Effector memory CD8-positive, alpha-beta T cell (primary cell): ENCODE measurements around the gene KCNAB1.

Source experiments
- ATAC-seq: fragments of 150-1000 bp; cut with Tn5 transposase; replicated peaks from 2 replicates; pipeline ENCODE4 v1.10.0; 2021; ENCODE audit warnings: mild to moderate bottlenecking, moderate library complexity
- DNase-seq, 3 experiments: peaks; one replicate each; pipeline ENCODE4 v3.0.0; 2021
- H3K27ac Mint-ChIP-seq, 2 donors: one replicate each; pipeline ENCODE4 v1.8.0; 2022; ENCODE audit warnings: mild to moderate bottlenecking in 2 of 2, mixed read lengths in 2 of 2, moderate library complexity in 2 of 2
- H3K27me3 Mint-ChIP-seq, 2 donors: one replicate each; pipeline ENCODE4 v1.8.0; 2022; ENCODE audit warnings: mixed read lengths in 2 of 2
- H3K36me3 Mint-ChIP-seq: one replicate; pipeline ENCODE4 v1.8.0; 2022; ENCODE audit warnings: mild to moderate bottlenecking, moderate library complexity, mixed read lengths; ENCODE audit not compliant: insufficient read depth
- H3K4me1 Mint-ChIP-seq, 2 donors: one replicate each; pipeline ENCODE4 v1.8.0; 2022; ENCODE audit warnings: low read depth in 2 of 2, mixed read lengths in 2 of 2
- H3K4me3 Mint-ChIP-seq, 2 donors: one replicate each; pipeline ENCODE4 v1.8.0; 2022; ENCODE audit warnings: mild to moderate bottlenecking in 2 of 2, mixed read lengths in 2 of 2, moderate library complexity in 2 of 2
- H3K9me3 Mint-ChIP-seq, 2 donors: one replicate each; pipeline ENCODE4 v1.8.0; 2022; ENCODE audit warnings: mixed read lengths in 2 of 2

The KCNAB1 gene

DNA sequence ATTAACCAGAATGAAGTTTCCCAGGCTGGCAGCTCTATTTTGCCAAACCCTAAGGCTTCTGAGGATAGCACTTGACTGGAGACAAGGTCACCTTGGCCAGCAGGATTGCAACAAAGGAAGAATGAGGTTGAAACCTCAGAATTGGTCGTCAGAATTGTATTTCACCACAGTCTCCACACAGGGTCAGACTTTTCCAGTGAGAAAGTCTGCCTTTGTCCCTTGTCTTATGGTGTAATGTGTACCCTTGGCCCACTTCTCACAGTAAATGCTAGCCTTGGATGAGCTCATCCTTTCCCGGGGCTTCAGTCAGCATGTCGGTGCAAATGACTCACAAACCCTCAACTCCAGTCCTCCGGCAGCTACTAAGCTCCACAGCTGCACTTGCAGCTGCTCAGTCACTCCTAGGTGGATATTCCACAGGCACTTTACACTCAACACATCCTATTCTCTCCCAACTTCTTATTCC lies 414.8 kb downstream of the KCNAB1 start:
- H3K27ac Mint-ChIP-seq: no peak overlapping the region
- H3K4me3 Mint-ChIP-seq: no peak overlapping the region
- no peak for DNase-seq
- ATAC-seq: no peak
- no peaks in the 10 kb centered on the region for H3K9me3 Mint-ChIP-seq
- H3K4me1 Mint-ChIP-seq: peaks cover 0 to 2% of the 10 kb centered on the region in 2 donors
- peaks cover 26% of the 10 kb centered on the region for H3K36me3 Mint-ChIP-seq
- H3K27me3 Mint-ChIP-seq: no peaks in the 10 kb centered on the region

DNA sequence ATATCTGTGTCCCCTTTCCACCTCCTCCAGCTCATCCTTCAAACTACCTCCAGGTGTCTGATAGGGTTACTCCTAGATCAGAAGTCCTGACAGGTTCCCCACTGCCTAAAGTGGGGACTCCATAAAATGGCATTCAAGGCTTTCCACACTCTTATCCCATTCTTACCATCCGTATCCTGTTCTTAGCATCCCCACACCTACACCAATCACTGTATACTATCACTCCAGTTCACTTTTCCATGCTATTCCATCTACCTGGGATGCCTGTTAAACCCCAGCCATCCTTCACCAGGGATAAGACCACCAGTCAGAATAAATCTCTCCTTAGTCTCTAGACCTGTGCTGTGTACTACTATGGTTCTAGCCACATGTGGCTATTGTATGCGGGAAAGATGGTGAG lies 415.4 kb downstream of the KCNAB1 start:
- DNase-seq (no peak), ATAC-seq (no peak)
- Mint-ChIP-seq H3K27me3 (no peaks in the 10 kb centered on the region), H3K36me3 (peaks cover 29% of the 10 kb centered on the region), H3K9me3 (no peaks in the 10 kb centered on the region), H3K27ac (no peak overlapping the region), H3K4me1 (peaks cover 0 to 2% of the 10 kb centered on the region in 2 donors), H3K4me3 (no peak overlapping the region)

DNA sequence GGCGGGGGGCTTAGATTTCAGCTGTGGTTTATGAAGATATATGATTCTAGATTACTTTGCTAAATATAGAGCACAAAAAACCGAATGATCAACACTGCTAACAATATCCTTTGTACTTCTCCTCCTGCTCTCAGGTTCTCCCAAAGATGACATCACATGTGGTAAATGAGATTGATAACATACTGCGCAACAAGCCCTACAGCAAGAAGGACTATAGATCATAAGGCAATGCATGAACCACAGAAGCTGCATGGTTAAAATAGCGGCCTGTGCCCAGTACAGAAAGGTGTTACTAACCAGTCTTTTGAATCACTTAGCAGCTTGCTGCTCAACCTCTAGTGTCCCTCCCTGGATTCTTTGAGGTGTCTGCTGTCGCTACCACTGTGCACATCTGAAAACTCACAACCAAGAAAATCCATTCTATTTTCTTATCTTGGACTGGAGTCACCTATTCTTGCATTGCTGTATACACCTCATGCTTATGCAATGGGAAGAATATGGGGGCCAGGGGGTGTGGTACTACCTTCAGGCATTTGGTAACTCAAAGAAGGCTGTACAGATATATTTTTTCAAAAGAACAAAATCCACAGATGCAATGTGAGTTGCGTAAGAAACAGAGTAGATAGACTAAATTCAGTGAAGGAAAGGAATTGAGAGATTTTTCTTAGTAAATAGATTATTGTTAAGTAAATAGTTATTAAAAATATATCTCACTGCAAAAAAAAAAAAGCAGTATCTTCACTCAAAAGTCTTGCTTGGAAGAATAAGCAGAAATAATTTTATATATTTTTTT lies 416.3 kb downstream of the KCNAB1 start:
- Mint-ChIP-seq H3K4me1 (peaks cover 0 to 2% of the 10 kb centered on the region in 2 donors), H3K27ac (no peak overlapping the region), H3K4me3 (no peak overlapping the region), H3K9me3 (no peaks in the 10 kb centered on the region), H3K27me3 (no peaks in the 10 kb centered on the region), H3K36me3 (peaks cover 37% of the 10 kb centered on the region)
- no peak for DNase-seq
- ATAC-seq: no peak

DNA sequence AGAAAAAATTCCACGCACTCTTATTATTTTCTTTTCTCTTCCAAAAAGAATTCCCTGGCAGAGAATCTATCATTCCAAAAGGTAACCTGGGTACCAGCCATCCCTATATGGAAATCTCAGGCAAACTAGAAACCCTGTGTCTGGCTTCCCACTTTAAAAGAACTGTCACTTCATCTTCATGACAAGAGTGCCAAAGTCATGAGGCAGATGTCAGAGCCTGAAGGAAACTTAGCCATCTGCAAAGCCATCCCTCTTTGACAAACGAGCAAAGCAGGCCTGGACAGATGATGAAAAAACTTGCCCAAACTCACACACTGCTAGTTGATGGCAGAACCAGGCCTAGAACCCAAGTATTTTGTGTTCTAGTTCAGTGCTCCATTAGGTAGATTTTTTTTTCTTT lies 418.7 kb downstream of the KCNAB1 start:
- no peak for ATAC-seq
- no peak for DNase-seq
- Mint-ChIP-seq H3K4me1 (peaks cover 0 to 3% of the 10 kb centered on the region in 2 donors), H3K36me3 (peaks cover 57% of the 10 kb centered on the region), H3K27me3 (no peaks in the 10 kb centered on the region), H3K9me3 (no peaks in the 10 kb centered on the region), H3K4me3 (no peak overlapping the region), H3K27ac (peak overlapping the region in 1 of 2 donors; percentile 53)

DNA sequence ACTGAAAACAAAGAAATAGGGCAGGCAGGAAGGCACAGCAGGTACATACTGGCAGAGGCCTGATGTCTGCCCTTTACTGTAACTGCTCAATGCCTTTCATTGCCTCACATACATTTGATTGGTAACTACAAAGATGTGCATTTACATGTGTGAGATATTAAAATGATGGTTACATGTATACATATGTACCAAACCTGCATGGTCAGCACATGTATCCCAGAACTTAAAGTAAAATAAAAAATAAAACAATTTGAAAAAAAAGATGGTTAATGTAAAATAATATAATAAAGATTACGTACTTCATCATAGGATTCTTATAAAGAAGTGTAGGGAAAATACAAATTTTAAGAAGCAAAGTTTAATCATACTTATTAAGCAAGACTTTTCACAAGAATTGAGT lies 419.4 kb downstream of the KCNAB1 start:
- no peak overlapping the region for H3K4me3 Mint-ChIP-seq
- peak overlapping the region in 1 of 2 donors; percentile 53 for H3K27ac Mint-ChIP-seq
- H3K36me3 Mint-ChIP-seq: peaks cover 63% of the 10 kb centered on the region
- ATAC-seq (no peak), DNase-seq (no peak)
- no peaks in the 10 kb centered on the region for H3K9me3 Mint-ChIP-seq
- no peaks in the 10 kb centered on the region for H3K27me3 Mint-ChIP-seq
- H3K4me1 Mint-ChIP-seq: peaks cover 0 to 6% of the 10 kb centered on the region in 2 donors

DNA sequence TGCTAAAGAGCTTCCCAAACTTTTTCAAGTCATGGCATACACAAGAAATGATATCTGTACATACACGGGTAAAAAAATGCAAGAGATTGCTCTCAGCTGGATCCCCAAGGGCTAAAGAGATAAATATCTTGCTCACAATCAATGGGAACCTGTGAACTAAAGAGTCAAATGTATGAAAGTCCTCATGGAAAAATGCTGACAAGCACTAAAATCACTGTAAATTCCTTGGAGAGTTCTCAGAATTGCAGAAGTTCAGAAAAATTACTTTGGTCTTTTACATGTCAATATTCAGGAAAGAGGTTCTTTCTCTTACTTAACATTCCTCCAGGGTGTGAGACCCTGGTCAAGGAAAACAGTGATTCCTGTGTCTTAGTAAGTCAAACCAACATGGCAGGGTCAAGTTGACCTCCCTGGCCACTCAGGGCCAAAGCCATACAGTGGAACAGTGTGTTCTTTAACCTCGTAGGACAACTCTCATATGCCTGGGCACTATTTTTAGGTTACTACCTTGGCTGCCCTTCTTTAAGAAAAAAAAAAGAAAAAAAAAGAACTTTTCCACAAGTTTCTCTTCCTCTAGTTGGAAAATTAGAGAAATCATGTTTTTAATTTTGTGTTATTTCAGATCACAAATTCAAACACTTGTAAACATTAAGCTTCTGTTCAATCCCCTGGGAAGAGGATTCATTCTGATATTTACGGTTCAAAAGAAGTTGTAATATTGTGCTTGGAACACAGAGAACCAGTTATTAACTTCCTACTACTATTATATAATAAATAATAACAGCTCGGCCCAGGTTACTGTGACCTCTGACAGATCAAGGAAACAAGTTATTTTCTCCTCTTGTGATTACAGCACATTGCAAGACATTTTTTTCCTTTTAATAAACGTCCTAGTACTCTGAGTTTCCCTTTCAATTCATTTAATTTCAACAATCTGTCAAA lies 422.0 kb downstream of the KCNAB1 start:
- Mint-ChIP-seq H3K27me3 (no peaks in the 10 kb centered on the region), H3K27ac (peak overlapping the region in 1 of 2 donors; percentile 14), H3K4me3 (no peak overlapping the region), H3K9me3 (no peaks in the 10 kb centered on the region), H3K4me1 (peaks cover 8 to 18% of the 10 kb centered on the region in 2 donors), H3K36me3 (peaks cover 79% of the 10 kb centered on the region)
- DNase-seq (no peak), ATAC-seq (no peak)

DNA sequence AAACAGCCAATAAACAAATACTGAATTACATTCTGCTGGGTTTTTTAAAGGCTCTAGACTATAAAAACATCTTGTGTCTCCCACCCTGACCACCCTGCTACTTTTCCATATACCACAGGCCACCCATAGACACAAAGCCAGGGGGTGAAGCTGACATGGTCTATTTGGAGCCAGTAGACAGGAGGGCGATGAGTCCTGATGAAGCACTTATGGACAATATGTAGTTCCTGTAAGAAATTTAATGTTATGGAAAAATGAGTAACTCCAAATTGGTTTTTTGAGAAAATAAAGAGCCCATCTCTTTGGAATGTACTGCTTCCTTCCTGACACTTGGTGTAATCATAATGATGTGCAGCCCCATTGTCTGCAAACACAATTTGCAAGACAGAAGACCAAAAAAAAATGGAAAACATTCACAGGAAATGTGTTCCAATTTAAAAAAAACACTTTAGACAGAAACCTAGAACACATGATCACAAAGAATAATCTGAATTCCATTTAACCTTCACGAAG lies 422.7 kb downstream of the KCNAB1 start:
- no peak for DNase-seq
- Mint-ChIP-seq H3K4me3 (no peak overlapping the region), H3K9me3 (no peaks in the 10 kb centered on the region), H3K36me3 (peaks cover 82% of the 10 kb centered on the region), H3K27ac (peak overlapping the region; percentile 14 to 55), H3K4me1 (peaks cover 8 to 18% of the 10 kb centered on the region in 2 donors), H3K27me3 (no peaks in the 10 kb centered on the region)
- no peak for ATAC-seq

DNA sequence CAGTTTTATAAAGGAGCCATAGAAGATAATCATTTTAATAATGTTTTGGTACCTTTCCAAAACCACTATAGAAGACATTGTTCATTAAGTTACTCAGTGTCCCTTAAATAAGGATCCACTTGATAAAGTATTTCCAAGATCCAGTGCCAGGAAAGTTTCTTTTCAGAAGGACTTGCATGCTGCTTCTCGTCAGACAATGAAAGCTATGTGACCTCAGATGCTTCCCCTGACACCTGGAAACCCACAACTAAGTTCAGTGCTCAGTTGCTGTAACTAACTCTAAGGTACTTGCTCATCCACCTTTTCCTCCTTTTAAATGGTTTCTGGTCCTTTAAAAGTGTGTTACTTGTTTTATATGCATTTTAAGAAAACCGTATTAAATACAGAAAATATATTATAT lies 427.3 kb downstream of the KCNAB1 start:
- DNase-seq: no peak
- Mint-ChIP-seq H3K27ac (peak overlapping the region; percentile 17 to 65), H3K27me3 (no peaks in the 10 kb centered on the region), H3K36me3 (peaks cover 82% of the 10 kb centered on the region), H3K4me1 (peaks cover 26 to 51% of the 10 kb centered on the region in 2 donors), H3K9me3 (no peaks in the 10 kb centered on the region), H3K4me3 (no peak overlapping the region)
- no peak for ATAC-seq

DNA sequence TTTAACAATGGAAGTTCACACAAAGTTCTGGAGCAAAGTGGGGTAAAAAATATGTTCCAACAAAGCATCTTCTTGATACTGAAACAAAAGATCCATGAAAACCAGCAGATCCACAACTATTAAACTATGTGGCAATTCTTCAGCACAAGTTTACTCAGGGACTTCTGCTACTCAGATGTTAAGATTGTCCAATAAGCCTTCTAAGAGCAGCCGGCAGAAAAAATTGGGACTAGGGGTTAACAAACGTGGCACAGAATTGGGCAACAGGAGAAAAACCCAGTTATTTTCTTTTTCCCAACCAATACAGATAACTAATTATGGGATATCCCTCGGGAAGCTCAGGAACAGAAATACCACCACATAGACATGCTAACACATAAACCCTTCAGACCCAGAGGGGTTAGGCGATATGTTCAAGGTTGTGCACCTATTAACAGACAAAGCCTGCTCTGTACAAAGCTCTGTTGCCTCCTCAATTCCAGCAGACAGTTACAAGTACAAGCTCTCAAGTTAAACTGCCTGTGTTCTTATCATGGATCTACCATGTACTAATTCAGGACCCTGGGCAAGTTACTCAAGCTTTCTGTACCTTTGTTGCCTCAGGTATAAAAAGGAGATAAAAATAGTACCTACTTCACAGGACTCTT lies 427.8 kb downstream of the KCNAB1 start:
- peaks cover 29 to 56% of the 10 kb centered on the region in 2 donors for H3K4me1 Mint-ChIP-seq
- ATAC-seq (no peak), DNase-seq (no peak)
- peak overlapping the region in 1 of 2 donors; percentile 17 for H3K27ac Mint-ChIP-seq
- H3K4me3 Mint-ChIP-seq: no peak overlapping the region
- no peaks in the 10 kb centered on the region for H3K27me3 Mint-ChIP-seq
- H3K36me3 Mint-ChIP-seq: peaks cover 81% of the 10 kb centered on the region
- H3K9me3 Mint-ChIP-seq: no peaks in the 10 kb centered on the region

DNA sequence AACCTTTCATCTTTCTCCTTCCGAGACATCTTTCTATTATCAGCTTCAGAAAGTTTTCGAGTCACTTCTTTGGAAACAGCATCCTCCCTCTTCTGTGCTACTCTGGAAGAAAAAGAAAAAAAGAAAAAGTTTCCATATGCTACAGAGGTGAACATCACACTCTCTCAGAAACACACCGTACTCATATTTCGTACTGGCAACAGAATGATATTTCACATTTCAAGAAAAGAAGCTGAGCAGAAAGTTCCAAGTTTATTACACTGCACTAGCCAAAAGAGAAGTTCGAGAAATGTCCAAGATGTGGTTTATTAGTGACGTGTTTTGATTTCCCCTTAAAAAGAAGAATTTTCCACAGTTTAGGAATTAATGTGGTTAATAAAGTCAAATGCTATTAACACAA lies 428.5 kb downstream of the KCNAB1 start:
- Mint-ChIP-seq H3K4me1 (peaks cover 29 to 59% of the 10 kb centered on the region in 2 donors), H3K27me3 (no peaks in the 10 kb centered on the region), H3K36me3 (peaks cover 76% of the 10 kb centered on the region), H3K27ac (no peak overlapping the region), H3K9me3 (no peaks in the 10 kb centered on the region), H3K4me3 (no peak overlapping the region)
- no peak for DNase-seq
- ATAC-seq: no peak

DNA sequence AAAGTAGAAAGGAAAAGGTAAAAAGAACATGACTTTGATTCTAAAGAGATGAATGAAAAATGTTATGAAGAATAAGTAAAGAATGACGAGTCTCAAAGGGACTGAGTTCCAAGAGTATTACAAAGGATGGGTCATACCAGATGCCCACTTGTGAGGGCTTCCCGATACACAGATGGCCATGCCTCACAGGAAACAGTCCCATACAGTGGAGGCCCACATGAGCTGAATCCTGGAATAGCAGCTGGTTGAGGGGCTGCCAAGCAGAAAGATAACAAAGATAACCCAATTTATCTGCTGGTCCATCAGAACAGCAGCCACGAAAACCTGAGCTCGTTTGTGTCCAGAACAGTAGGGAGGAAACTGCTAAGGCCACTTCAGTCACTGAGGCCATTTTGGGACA lies 430.9 kb downstream of the KCNAB1 start:
- peak overlapping the region in 1 of 2 donors; percentile 59 for H3K27ac Mint-ChIP-seq
- H3K9me3 Mint-ChIP-seq: no peaks in the 10 kb centered on the region
- H3K36me3 Mint-ChIP-seq: peaks cover 78% of the 10 kb centered on the region
- H3K4me1 Mint-ChIP-seq: peaks cover 33 to 67% of the 10 kb centered on the region in 2 donors
- ATAC-seq: no peak
- no peaks in the 10 kb centered on the region for H3K27me3 Mint-ChIP-seq
- DNase-seq: no peak
- no peak overlapping the region for H3K4me3 Mint-ChIP-seq

DNA sequence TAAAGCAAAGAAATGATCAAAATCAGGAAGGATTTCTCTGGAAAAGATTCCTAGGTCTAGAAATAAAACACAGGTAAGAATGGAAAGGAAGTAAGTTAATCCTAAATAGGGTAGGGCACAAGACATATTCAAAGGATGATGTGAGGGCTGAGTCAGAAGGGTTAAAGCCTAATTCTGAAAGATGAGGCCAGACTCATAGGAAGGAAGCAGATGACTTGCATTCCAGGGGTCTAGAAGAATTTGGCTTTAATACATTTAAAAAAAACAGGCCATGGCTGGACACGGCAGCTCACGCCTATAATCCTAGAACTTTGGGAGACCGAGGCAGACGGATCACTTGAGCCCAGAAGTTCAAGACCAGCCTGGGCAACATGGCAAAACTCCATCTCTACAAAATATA lies 431.4 kb downstream of the KCNAB1 start:
- no peak for DNase-seq
- Mint-ChIP-seq H3K9me3 (no peaks in the 10 kb centered on the region), H3K36me3 (peaks cover 73% of the 10 kb centered on the region), H3K27me3 (no peaks in the 10 kb centered on the region), H3K27ac (no peak overlapping the region), H3K4me3 (peak overlapping the region in 1 of 2 donors; percentile 92), H3K4me1 (peaks cover 28 to 65% of the 10 kb centered on the region in 2 donors)
- no peak for ATAC-seq

DNA sequence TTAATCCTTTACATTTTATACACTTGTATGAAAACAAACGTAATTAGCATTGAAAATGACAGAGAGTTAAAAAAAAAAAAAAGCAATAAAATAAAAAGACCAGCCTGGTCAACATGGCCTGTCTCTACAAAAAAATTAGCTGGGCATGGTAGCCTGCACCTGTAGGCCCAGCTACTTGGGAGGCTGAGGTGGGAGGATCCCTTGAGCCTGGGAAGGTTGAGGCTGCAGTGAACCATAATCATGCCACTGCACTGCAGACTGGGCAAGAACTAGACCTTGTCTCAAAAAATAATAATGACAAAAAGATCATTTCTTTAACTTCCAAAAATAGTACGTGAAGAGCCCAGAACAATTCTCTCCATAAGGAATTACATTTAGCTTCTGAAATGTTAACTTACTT lies 432.6 kb downstream of the KCNAB1 start:
- Mint-ChIP-seq H3K9me3 (no peaks in the 10 kb centered on the region), H3K27me3 (no peaks in the 10 kb centered on the region), H3K27ac (no peak overlapping the region), H3K4me1 (peaks cover 24 to 60% of the 10 kb centered on the region in 2 donors), H3K36me3 (peaks cover 61% of the 10 kb centered on the region), H3K4me3 (peak overlapping the region; percentile 92)
- DNase-seq (no peak), ATAC-seq (no peak)
